ENCODE results near the gene TRAPPC2.
"Not testable (repeated sequence)": the region's sequence is repeated elsewhere in the genome, so short reads cannot be mapped to it uniquely, and the experiment has no call there.

Gene TRAPPC2

DNA sequence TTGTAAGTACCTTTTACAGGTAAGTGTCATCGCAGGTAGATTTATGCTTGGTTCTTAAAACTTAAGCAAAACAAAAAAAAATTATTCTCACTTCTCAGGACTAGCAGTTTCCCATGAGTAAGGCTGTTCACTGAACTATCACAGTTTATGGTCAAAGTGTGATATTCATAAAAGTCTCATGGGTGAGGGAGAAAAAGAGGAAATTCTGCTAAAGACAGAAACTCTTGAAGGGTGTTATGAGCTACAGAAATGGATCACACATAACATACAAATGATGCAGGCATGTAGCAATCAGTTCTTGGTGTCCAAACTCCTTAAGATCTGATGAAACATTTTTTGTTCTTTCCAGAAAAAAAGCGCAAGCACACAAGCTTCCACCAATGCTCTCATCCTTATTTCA, 37.0 kb downstream of the TRAPPC2 start:
- DNase-seq, result no peak

DNA sequence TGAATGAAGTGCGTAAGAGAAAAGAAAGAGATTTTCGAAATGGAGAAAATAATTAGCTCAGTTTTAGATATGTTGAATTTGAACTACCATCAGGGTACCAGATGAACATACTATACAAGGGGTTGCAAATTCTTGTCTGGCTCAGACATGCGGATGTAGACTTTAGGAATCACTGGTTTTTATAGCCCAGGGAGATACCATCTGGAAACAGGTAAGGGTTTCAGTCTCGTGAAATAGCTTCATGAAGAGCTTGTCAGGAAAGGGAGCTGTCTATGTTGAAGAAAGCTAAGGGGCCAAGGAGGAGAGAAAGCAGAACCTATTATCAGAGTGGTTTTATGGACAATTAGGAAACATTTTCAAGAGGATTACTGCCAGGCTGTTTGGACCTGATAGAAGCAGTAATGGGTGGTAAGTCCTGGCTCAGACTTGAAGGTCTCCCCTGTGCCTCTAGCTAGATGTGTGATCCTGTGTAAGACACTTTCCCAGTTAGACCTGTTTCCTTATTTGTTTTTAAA, 38.8 kb downstream of the TRAPPC2 start:
- no peak for DNase-seq

DNA sequence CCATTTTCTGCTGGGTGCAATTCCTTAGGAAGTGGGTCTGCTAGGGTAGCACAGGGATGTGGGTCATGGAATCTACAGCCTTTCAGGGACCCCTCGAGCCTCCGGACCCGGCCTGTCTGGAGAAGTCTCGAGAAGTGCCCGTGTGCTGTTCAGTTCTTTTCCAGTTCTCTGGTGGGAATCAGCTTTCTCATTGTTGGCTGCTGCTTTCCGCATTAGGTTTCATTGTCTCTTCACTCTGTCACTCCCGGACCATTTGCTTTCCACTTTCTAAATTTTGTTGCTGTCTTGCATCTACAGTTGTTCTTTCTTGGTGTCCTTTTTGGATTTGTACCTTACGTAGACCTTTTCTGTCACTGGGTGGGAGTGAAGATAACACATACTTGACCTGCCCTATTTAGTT, 39.4 kb downstream of the TRAPPC2 start:
- DNase-seq, result no peak

DNA sequence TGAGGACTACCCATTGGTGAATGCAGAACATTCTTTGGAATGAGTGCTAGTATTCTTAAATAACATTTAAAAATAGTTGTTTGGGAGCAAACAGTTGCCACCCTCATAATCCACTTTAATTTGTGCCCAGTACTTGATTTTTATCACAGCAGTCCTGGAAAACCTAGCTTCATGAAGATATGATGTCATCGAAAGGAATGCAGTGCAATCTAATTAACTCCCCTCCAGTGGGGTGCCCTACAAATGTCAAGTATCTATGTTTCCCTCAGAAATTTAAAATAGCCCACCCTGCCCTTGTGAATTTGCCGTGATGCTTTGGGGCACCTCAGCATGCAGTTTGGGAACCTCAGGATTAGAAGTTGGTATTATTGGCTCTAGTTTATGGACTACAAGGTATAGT, 40.1 kb downstream of the TRAPPC2 start:
- no peak for DNase-seq

DNA sequence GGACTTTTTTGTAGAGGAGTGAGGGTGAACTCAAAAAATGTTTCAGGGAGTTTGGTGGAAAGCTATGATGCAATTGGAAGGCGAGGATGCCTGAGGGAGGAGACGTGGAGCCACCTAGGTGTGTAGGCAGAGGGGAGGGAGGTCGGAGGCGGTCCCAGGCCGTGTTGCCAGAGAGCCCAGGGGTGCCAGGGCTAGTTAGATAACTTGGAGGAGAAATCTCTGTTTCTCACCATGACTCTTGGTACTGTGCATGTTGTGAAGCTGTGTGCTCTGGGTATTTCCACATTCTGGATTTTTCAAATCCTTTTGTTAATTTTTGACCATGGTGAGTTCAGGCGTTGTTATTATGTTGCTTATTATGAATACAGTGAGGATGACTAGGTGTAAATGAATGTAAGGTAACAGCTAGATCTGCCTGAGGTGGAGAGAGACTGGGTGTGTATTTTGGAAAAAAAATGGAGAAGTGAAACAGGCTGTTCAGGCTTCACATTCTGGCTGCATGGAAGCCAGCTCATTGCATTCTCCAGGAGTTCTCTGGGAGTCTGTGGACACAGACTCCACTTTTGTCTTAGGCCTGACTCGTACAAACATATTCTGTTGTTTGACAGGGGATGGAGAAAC, 41.0 kb downstream of the TRAPPC2 start:
- no peak for DNase-seq

DNA sequence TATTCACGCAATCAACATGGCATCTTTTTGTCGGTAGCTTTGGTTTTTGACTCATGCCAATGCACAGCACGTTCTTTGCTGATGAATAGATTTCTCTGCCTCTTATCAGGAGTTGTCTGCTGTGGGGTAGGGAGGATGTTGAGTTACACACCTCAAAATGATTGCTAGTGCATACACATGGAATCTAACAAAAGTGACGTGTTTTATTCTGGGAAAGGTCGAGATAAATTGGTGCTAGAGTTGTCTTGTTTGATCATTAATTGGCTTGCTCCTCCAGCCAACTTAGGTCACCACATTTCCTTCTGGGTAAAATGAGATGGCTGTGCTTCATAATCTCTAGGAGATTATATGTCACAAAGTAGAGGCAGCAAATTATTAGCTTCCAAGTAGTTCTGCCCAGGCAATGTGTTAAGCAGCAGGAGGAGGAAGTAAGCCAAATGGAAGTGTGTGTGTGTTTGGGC, 41.6 kb downstream of the TRAPPC2 start:
- DNase-seq, result no peak

DNA sequence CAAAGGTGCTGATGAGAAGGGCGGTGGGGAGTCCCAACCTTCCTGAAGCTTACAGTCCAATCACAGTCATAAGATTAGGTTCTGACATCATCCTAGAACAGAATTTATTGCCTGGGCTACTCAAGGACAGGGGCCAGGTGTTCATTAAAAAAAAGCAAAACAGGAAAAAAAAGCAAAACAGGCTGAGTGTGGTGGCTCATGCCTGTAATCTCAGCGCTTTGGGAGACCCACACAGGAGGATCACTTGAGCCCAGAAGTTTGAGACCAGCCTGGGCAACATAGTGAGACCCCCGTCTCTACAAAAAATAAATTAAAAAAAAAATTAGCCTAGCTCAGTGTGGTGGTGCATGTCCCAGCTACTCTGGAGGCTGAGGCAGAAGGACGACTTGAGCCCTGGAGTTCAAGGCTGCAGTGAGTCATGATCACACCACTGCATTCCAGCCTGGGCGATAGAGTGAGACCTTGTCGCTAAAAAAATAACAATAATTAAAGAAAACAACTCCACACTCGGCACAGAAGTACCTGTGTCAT, 42.5 kb downstream of the TRAPPC2 start:
- no peak for DNase-seq

DNA sequence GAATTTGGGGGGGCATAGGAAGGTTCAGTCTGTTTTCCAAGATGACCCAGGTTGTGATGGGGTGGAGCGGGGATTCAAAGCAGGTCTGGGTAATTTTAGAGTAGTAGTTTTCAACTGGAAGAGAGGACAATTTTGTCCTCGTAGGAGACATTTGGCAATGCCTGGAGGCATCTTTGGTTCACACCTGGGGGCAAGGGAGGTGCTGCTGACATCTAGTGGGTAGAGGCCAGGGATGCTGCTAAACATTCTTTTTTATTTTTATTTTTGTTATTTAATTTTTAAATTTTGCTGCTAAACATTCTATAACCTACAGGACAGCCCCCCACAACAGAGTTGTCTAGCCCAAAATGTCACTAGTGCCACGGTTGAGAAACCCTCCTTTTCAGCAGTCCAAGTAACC, 43.6 kb downstream of the TRAPPC2 start:
- DNase-seq, result no peak

DNA sequence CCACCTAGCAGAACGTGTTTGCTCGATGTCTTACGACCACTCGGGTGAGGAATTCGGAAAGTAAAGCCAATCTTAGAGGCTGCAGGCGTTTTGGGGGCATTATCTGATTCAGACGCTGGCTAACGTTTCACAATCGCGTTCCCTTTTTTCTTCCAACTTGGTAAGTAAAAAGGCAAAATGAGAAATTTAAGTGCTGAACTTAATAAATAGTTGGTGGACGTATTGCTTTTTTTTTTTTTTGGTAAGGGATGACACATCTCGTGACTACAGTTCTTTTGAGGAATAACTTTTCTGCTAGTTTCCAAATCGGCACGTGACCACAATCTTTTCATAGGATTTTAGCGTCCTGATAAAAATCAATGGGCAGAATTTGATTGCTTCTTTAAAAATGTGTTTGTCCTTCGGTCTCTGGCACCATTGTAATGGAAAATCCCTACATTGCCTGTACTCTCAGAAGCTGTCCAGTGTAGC, 44.6 kb downstream of the TRAPPC2 start:
- no peak for DNase-seq

DNA sequence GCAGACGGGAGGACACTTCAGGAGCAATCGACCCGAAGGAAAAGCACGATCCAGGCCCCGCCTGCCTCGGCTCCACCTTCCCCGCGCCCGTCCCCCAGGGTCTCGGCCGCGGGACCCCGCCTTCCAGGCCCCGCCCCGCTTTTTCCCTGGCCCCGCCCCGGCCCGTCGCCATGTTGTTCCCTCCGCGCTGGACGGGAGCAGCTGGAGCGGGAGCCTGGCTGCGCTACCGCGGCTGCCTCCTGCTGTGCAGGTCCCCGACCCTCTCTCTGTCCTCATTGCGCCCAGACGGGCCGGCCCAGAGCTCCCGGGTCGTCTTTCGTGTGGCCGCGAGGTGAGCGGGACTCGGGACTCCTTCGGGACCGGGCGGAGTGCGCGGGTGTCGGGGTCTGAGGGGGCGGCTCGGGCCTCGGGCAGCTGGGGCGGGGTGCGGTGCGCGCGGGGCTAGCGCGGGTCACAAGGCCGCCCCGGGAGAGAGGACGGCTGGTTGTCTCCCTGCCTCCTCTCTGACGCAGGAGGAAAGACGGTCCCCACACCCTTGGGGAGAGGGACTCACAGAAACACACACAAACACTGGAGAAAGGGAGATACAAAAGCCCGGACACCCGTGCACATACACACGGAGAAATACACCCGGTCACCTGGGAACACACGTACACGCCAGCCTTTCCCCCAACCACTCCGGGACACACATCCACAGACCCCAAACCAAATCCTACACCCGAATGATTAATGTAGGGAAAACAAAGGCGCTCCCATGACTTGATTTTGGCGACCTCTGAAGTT, 45.3 kb downstream of the TRAPPC2 start, which contains the start of gene RAB9A:
Gene RAB9A, plus strand, starts transcription at position 171 of the 783 bp plus-strand sequence. CDS start 19,619 bp downstream, outside the sequence.
- DNase-seq, result peak; percentile 84

DNA sequence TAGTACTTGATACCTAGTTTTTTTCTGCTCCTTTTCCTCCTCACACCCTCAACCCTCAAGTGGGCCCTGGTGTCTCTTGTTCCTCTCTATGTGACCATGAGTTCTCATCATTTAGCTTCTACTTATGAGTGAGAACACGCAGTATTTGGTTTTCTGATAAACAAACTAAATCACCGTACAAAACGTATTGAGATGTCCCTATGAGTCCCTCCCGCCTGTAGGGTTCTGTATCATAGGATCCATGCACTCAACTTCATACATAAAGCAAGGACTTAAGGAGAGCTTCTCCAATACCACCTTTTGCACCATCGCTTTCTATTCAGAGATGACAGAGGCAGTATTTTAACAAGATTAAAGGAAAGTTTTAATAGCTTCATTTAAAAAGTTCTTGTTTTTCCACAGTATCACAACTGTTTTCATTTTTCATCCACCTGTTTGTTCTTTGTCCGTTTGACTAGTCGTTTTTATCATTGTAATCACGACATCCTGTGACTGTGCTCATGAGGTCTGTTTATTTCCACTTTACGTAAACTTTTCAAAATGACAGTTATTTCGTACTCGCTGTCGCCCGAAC, 45.9 kb downstream of the TRAPPC2 start:
- no peak for DNase-seq

DNA sequence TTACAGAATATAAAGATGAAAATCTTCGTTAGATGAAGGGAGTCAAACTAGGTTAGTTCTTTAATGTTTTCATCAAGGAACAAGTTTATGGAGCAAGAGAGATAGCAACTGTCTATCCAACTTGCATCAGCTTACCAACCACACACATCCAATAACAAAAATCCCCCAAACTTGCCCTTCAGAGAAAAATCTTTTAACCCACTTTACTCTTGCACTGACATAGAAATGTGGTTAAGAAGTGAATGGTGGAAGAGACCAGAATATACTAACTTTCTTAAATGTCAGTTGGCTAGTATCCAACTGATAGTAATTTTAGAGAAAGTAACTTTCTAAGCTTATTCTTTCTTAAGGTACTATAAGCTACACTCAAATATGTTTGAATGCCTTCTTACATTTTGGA, 47.2 kb downstream of the TRAPPC2 start:
- no peak for DNase-seq

DNA sequence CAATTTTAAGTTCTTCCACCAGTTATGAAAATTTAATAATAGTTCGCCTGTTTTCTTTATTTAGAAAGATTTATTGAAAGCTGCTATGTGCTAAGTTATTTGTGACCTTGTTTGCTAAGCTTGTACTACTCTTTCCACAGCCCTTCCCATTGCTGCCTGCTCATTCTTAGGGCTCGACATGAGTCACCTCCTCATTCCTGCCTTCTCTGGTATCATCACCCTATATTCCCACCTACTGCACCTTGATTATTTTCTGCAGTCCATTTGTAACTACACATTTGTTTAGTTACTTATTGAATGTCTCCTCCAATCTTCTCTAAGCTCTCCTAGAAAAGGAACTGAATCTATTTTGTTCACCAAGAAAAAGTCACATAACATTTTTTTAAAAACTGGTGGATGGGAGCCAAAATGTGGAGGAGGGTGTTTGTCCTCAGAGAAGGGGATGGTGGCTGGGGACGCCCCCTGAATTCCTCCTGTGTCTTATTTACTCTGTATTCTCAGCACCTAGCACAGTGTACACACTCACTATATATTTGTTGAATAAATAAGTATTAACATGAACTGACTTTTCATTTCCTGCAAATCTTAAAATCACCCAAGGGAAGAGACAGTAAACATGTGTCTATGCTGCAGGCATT, 49.2 kb downstream of the TRAPPC2 start:
- no peak for DNase-seq

DNA sequence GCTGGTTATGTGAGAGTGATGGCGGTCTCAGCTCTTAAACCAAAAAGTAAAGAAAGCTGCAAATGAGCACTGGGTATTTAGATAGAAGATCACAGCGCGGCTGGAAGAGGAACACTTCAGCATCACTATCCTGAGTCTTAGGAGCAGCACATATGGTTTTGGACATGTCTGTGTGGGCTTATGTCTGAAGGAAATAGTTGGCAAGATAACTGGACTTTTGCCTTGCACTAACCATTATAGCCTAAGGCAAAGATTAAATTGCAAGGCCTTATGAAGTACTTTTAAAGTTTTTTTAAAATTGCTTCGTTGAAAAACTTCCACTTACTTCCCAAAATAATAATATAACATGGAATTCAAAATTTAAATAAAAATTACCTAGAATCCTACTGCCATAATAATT, 50.1 kb downstream of the TRAPPC2 start:
- no peak for DNase-seq

DNA sequence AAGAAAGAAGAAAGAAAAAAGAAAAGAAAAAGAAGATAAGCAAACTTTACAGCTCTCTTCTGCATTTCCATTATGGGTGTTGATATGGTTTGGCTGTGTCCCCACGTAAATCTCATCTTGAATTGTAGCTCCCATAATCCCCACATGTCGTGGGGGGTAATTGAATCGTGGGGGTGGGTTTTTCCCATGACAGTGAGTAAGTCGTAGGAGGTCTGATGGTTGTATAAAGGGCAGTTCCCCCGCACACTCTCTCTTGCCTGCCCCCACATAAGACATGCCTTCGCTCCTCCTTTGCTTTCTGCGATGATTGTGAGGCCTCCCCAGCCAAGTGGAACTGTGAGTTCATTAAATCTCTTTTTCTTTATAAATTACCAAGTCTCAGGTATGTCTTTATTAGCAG, 52.8 kb downstream of the TRAPPC2 start:
- DNase-seq, result no peak

DNA sequence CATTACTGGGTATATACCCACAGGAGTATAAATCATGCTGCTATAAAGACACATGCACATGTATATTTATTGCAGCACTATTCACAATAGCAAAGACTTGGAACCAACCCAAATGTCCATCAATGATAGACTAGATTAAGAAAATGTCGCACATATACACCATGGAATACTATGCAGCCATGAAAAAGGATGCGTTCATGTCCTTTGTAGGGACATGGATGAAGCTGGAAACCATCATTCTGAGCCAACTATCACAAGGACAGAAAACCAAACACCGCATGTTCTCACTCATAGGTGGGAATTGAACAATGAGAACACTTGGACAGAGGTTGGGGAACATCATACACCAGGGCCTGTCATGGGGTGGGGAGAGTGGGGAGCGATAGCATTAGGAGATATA, 54.7 kb downstream of the TRAPPC2 start:
- not testable (repeated sequence) for DNase-seq

DNA sequence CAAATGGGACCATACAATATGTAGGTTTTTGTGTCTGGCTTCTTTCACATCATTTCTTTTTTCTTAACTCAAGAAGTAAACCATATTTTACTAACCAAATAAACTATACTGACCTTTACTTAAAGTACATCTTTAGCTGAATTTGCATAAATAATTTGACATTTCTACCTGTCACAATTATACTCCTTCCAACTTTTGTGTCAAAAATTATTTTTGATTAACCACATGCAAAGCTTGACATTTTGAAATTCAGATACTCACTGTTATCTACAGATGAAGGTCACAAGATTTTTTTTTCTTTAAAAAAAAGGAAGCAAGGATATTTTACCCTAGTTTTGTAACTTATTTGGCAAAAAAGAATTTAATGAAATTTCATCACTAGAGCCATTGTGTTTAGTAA, 57.5 kb downstream of the TRAPPC2 start:
- no peak for DNase-seq

DNA sequence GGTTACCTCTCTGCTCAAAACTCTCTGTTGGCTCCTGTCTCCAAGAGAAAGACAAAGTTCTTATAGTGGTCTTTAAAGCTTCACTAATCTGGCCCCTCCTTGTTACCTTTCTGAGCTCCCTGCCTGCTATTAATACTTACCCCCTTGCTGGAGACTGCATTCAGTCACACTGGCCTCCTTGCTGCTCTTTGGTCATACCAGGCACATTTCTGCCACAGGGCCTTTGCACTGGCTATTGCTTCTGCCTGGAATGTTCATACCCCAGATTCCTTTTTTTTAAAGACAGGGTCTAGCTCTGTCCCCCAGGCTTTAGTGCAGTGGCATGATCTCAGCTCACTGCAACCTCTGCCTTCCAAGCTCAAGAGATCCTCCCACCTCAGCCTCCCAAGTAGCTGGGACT, 61.4 kb downstream of the TRAPPC2 start:
- no peak for DNase-seq

DNA sequence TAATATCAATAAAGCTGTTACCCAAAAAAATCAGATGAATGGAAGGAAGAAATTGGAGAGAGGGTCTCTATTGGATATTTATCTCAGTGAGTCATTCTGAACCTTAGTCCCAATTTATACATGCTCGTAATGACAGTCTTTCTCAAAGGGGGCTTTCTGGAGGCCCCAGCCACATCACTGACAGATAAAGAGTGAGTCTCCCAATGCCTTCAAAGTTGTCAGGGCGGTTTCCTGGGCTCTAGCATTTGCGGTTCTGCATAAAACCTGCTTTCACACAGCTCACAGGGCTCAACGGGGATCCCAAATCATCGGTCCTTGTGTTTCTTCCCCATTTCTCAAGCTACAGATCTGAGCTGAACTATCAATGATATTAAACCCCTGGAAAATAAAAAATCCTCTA, 64.2 kb downstream of the TRAPPC2 start:
- DNase-seq, result no peak

DNA sequence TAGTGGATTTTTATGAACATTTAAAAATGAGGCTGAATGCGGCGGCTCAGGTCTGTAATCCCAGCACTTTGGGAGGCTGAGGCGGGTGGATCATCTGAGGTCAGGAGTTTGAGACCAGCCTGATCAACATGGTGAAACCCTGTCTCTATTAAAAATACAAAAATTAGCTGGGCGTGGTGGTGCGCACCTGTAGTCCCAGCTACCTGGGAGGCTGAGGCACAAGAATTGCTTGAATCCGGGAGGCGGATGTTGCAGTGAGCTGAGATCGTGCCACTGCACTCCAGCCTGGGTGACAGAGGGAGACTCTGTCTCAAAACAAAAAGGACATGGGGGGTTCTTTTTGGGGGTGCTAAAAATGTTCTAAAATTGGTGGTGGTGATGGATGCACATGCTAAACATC, 64.7 kb downstream of the TRAPPC2 start:
- not testable (repeated sequence) for DNase-seq

DNA sequence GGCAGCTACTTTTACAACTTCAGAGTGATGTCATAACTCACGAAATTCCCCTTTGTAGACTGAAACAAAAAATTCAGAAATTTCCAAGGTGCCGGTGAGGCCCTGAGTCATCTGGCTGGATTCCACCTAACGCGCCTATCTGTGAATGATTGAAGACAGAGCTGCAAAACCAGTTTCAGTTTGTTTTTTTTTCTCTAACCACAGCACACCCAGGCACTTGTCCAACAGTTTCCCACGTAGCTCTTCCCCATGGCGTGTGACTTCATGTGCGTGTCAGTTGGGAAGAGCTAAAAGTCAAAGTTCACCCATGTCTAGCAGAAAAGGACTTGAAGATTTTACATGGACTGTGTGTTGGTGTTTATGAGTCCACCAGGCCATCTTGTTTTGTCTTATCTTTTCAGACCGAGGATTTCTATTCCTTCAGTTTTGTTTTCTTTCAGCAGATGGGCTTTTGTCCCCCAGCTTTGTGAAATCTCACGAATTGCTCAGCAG, 65.1 kb downstream of the TRAPPC2 start:
- peak; percentile 31 for DNase-seq

DNA sequence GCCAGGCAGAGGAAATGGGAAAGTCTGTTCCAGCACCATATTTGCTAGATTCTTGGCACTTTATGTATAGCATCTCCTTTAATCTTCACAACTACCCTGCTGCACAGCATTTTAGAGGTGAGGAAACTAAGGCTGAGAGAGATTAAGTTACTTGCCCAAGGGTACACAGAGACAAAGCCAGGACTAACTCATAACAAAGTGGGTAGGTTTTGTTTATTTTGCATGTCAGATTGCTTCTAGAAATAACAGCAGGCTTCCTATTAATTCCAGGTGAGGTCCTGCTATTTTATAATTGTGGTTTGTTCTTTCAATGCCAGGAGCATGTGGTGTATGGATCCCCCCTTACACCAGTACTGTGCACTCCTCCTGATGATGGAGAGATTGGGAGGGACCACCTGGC, 66.5 kb downstream of the TRAPPC2 start:
- no peak for DNase-seq

DNA sequence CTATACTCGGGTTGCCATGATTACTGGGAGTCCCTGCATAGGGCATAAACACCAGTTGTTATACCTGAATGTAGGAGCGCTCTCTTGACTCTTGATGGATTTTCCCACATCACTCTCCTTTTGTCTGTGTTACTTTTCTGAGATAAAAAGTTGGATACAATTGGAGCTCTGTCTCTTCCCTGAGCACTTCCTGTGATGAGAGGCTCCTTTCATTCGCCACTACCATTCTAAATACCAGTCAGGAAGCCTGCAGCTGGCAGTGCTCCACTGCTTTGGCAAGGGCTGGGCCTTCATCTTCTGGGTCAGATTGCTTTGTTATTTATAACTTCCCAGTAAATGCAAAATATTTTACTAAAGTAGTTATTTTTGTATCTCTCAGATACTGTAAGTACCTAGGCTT, 67.6 kb downstream of the TRAPPC2 start:
- DNase-seq, result no peak

Measured in activated CD8-positive, alpha-beta memory T cell treated with anti-CD3 and anti-CD28 coated beads, Interleukin-2, amount 50 U/mL, for 4 hours (primary cell).